ENCODE measurements around the gene AIFM2.

The AIFM2 gene

DNA sequence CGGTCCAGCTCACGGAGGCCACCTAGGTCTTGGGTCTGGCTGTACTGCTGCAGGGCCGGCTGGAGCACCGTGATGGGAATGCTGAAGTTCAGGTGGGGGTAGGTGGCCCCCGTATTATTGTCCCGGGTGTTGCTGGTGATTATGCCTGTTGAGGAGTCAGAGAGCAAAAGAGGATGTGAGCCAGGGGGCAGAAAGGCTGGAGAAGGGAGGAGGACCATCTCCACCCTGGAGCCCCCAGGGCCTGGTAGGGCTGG, 7.3 kb upstream of the AIFM2 start:
- peaks cover 26% of the 10 kb centered on the region for H3K79me2 ChIP-seq (ENCODE audit: control insufficient read depth, low read length)
- TF ChIP-seq, protein P1, sequence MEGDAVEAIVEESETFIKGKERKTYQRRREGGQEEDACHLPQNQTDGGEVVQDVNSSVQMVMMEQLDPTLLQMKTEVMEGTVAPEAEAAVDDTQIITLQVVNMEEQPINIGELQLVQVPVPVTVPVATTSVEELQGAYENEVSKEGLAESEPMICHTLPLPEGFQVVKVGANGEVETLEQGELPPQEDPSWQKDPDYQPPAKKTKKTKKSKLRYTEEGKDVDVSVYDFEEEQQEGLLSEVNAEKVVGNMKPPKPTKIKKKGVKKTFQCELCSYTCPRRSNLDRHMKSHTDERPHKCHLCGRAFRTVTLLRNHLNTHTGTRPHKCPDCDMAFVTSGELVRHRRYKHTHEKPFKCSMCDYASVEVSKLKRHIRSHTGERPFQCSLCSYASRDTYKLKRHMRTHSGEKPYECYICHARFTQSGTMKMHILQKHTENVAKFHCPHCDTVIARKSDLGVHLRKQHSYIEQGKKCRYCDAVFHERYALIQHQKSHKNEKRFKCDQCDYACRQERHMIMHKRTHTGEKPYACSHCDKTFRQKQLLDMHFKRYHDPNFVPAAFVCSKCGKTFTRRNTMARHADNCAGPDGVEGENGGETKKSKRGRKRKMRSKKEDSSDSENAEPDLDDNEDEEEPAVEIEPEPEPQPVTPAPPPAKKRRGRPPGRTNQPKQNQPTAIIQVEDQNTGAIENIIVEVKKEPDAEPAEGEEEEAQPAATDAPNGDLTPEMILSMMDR (IDR thresholded peaks at IDR 0.05; ENCODE audit: low read depth, low read length, poor library complexity, severe bottlenecking): no peak
- TF ChIP-seq EZH2phosphoT487 (IDR thresholded peaks at IDR 0.05; ENCODE audit: borderline replicate concordance, low read length): no peak
- H3K27ac ChIP-seq (ENCODE audit: low read depth, low read length): no peak overlapping the region
- no peak overlapping the region for H3K4me2 ChIP-seq (ENCODE audit: low read length)
- H3K4me3 ChIP-seq (ENCODE audit: low read length): no peak overlapping the region
- H3F3A ChIP-seq (ENCODE audit: control insufficient read depth, insufficient read depth): peaks cover 10% of the 10 kb centered on the region
- H3K9me3 ChIP-seq (ENCODE audit: control insufficient read depth, insufficient read depth, low read length): no peaks in the 10 kb centered on the region
- no peaks in the 10 kb centered on the region for H3K27me3 ChIP-seq (ENCODE audit: control insufficient read depth, low read length)
- H3K36me3 ChIP-seq (ENCODE audit: control insufficient read depth, low read length): peaks cover 45% of the 10 kb centered on the region
- 0 out of 2 replicates have a peak, but pooled peaks cover 6% of the 10 kb centered on the region for H4K20me1 ChIP-seq (ENCODE audit: control insufficient read depth, insufficient read depth, low read depth, low read length)
- peaks cover 8% of the 10 kb centered on the region for H3K4me1 ChIP-seq (ENCODE audit: control insufficient read depth, low read length)
- no peaks in the 10 kb centered on the region for H3K9me2 ChIP-seq (replicated peaks; ENCODE audit: control insufficient read depth, low read length)

DNA sequence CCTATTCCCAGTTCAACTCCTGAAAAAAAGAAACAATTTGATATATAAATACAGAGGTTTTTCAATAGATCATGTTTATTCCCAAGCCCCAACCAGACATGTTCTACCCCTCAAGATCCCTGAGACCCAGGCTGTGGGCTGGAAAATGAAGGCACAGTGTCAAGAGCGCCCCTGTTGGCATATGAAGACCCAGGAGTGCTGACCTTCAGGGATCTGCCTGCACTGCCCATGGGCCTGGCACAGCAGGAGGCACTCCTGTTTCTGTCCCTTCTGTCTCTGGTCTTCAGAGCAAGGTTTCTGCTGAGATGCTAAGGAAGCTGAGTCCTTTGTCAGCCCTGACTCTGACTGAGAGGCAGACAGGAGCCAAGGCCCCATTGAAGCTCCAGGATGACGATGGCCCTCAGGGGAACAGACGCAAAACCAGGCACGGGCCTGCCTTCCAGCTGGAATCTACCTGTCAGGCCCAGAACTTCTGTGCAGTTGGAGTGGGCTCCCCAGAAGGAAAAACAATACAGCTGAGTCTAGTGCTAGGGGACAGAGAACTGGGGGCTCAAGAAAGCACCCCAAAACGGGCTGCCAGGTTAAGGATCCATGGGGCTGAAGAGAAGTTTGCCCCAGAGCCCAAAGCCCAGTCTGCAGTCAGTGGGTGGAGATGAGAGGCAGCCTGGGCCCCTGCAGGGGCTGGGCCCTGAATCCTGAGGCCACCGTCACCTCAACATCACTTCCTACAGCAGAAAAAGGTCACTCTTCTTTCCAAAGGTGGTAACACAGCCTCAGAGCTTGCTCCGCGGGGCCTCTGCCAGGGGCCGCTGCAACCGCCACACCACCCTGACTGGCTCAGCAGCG, 6.7 kb upstream of the AIFM2 start:
- H3K9me3 ChIP-seq (ENCODE audit: control insufficient read depth, insufficient read depth, low read length): no peaks in the 10 kb centered on the region
- H3K4me1 ChIP-seq (ENCODE audit: control insufficient read depth, low read length): peaks cover 2% of the 10 kb centered on the region
- 0 out of 2 replicates have a peak, but pooled peaks cover 3% of the 10 kb centered on the region for H4K20me1 ChIP-seq (ENCODE audit: control insufficient read depth, insufficient read depth, low read depth, low read length)
- H3K4me3 ChIP-seq (ENCODE audit: low read length): no peak overlapping the region
- H3K27ac ChIP-seq (ENCODE audit: low read depth, low read length): no peak overlapping the region
- peaks cover 21% of the 10 kb centered on the region for H3K79me2 ChIP-seq (ENCODE audit: control insufficient read depth, low read length)
- no peak overlapping the region for H3K4me2 ChIP-seq (ENCODE audit: low read length)
- TF ChIP-seq, protein P1 (IDR thresholded peaks at IDR 0.05; ENCODE audit: low read depth, low read length, poor library complexity, severe bottlenecking): no peak
- no peak for TF ChIP-seq EZH2phosphoT487 (IDR thresholded peaks at IDR 0.05; ENCODE audit: borderline replicate concordance, low read length)
- H3K9me2 ChIP-seq (replicated peaks; ENCODE audit: control insufficient read depth, low read length): no peaks in the 10 kb centered on the region
- H3K36me3 ChIP-seq (ENCODE audit: control insufficient read depth, low read length): peaks cover 40% of the 10 kb centered on the region
- H3F3A ChIP-seq (ENCODE audit: control insufficient read depth, insufficient read depth): peaks cover 13% of the 10 kb centered on the region
- no peaks in the 10 kb centered on the region for H3K27me3 ChIP-seq (ENCODE audit: control insufficient read depth, low read length)

DNA sequence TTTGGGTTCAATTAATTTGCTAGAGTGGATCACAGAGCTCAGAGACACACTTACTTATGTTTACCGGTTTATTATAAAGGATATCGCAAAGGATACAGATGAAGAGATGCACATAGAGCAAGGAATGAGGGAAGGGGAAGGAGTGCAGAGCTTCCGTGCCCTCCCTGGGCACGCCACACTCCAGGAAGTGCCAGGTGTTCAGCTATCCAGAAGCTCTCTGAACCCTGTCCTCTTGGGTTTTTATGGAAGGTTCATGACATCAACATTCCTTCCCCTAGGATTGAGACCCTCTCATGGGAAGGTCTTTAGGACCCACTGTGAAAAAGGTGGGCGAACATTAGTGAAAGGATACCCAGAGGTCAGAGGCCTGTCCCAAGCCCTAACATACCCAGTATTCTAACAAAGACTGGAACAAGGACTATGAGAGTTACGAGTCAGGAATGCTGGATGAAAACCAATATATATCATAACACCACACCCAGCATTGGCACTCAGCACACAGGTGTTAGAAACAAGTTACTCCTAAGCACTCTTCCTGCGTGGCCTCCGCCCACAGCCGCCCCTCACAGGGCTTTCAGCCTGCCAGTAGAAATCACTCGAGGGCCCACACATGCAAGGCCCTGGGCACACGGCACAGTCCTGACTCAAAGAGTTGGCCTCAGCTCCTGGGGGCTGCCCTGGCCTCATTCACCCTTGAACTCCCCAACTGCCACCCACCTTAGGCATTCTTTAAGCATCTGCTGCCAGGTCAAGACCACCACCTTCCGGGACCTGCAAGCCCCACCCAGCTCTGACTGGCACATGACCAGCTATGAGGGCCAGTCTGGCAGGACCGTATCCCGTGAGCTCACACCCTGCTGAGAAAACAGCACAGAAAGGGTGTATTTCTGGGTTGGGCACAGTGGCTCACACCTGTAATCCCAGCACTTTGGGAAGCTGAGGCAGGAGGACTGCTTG, 5.6 kb upstream of the AIFM2 start:
- TF ChIP-seq EZH2phosphoT487 (IDR thresholded peaks at IDR 0.05; ENCODE audit: borderline replicate concordance, low read length): no peak
- TF ChIP-seq, protein P1 (IDR thresholded peaks at IDR 0.05; ENCODE audit: low read depth, low read length, poor library complexity, severe bottlenecking): no peak
- H3K27ac ChIP-seq (ENCODE audit: low read depth, low read length): no peak overlapping the region
- peaks cover 9% of the 10 kb centered on the region for H3K79me2 ChIP-seq (ENCODE audit: control insufficient read depth, low read length)
- no peaks in the 10 kb centered on the region for H3K27me3 ChIP-seq (ENCODE audit: control insufficient read depth, low read length)
- no peaks in the 10 kb centered on the region for H4K20me1 ChIP-seq (ENCODE audit: control insufficient read depth, insufficient read depth, low read depth, low read length)
- no peaks in the 10 kb centered on the region for H3K9me3 ChIP-seq (ENCODE audit: control insufficient read depth, insufficient read depth, low read length)
- H3F3A ChIP-seq (ENCODE audit: control insufficient read depth, insufficient read depth): peaks cover 23% of the 10 kb centered on the region
- H3K9me2 ChIP-seq (replicated peaks; ENCODE audit: control insufficient read depth, low read length): no peaks in the 10 kb centered on the region
- no peak overlapping the region for H3K4me3 ChIP-seq (ENCODE audit: low read length)
- H3K4me1 ChIP-seq (ENCODE audit: control insufficient read depth, low read length): peaks cover under 1% of the 10 kb centered on the region
- peaks cover 28% of the 10 kb centered on the region for H3K36me3 ChIP-seq (ENCODE audit: control insufficient read depth, low read length)
- no peak overlapping the region for H3K4me2 ChIP-seq (ENCODE audit: low read length)

All from DOHH2 (cell line).